ENCODE data around the gene MICALL2.

MICALL2 gene

DNA sequence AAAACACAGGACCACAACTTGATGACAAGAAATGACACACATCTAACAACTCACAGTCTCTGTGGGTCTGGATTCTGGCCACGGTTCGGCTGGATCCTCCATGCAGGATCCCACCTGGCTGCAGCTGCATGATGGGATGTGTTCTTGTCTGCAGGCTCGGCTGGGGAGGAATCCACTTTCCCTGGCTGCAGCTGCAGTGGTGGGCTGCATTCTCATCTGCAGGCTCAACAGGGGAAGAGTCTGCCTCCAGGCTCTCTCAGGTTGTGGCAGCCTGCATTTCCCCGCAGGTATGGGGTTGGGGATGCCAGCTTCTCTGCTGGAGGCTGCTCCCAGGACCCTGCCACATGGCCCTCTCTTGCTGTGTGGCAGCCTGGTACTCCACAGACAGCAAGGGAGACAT is 64.9 kb downstream of the MICALL2 start:
- no peak for DNase-seq (ENCODE audit: low read depth, low spot score)

DNA sequence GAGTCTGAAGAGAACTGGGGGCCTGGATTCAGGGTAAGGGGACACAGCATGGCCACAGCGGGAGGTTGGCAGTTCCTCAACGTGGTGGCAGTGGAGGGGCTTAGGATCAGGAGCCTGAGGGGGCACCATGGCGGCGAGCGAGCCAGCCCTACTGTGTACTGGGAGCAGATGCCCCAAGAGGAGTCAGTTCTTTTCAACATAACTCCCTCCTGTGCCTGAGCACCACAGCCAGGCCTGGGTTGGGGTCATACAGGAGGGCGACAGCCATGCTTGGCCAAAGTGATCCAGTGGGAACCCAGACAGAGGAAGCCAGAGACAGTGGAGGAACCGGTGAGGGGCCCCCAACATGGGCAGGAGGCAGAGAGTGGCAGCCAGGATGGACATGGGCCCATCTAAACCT is 65.8 kb downstream of the MICALL2 start:
- DNase-seq (ENCODE audit: low read depth, low spot score) = no peak

DNA sequence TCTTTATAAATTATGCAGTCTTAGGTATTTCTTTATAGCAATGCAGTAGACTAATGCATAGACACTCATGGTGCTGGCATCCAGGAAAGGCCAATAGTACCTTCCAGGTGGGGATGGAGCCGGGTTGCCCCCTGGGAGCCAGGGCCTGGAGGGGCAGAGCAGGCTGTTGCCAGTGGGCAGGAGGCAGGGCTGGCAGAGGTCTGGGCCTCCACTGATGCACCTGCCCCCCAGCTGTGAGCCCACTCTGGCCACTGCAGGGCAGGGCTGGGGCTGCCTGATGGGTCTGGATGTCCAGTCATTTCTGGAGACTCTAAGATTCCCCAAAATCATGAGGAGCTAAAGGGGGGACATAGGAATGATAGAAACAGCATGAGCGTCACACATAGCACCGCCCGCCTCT is 66.7 kb downstream of the MICALL2 start:
- no peak for DNase-seq (ENCODE audit: low read depth, low spot score)

DNA sequence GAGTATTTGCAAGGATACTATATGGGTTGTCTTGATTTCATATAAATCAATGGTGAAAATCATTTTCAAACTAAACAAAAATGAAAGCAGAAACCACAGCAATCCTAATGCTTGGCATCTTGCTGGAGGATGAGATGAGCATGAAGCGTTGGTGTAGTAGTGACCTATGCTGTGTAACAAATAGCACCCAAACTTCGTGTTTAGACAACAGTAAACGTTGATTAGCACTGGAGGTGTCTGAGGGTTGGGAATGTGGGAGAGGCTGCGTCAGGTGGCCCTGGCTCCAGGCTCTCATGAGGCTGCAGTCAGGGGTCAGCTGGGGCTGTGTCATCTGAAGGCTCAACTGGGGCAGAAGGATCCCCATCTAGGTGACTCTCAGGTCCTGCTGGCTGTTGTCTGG is 67.8 kb downstream of the MICALL2 start:
- DNase-seq (ENCODE audit: low read depth, low spot score) = no peak

DNA sequence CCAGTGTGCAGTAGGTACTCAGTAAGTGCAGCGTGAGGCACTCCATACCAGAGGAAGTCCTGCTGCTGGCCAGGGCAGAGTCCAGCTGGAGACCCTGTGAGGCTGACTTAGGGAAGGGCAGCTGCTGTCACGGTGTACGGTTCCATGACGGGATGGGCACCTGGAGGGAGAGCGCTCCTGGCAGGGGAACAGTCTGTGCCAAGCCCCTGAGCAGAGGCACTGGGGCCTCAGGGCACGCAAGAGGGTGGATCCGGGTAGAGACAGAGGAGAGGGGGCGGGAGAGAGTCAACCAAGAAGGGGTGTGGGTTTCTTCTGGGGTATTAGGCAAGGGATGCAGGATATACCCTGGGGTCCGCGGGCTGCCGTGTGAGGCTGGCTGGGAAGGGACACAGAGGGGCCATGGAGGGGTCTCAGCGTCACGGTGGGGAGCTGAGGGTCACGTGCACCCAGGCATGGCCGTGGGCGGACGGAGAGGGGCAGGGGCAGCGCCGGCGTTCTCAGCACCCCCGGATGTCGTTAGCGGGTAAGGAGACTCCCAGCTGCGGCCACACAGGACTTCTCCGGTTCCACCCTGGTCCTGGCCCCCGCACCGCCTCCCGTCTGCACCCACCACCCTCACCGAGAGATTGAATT is 70.5 kb downstream of the MICALL2 start:
- DNase-seq (ENCODE audit: low read depth, low spot score) = no peak

DNA sequence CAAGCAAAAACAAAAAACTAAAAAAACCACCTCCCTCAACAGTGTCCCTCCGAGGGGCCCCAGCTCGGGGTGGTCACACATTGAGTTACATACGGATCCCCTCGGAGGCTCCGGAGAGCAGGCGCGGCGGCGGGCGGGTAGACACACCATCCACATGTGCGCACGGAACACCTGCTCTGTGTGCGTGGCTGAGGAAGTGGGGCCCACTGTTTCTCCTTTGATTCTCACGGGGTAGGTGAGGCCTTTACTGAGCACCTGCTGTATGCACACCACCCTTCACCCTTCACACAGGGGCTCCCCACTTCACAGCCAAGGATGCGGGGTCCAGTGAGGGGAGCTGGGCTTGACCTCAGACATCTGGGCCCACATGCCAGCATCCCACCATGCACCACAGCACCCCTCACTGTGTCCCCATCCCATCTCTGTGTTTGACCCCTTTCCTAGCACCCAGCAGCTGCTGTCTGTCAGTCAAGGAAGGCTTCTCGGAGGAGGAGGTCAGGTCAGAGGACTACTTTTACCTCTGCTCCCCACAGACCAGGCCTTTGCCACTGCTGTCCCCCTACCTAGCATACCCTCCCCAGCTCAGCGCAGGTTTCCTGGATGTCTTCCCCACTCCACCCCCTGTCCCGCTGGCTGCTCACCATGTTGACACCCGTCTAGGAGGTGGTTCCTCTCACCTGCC is 71.1 kb downstream of the MICALL2 start:
- no peak for DNase-seq (ENCODE audit: low read depth, low spot score)

DNA sequence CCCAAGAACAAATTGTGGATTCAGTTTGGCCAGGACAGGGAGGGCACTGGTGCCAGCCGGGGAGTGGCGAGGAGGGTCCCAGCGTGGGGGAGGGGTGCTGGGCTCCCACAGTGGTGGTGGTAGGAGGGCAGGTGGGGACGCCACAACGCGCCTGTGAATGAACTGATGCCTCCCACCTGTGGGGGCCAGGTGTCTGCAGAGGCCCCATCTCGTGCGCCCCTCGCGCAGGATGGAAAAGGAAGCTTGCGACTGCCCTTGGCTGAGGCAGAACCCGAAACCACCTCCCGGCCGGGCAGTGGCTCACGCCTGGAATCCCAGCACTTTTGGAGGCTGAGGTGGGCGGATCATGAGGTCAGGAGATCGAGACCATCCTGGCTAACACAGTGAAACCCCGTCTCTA is 72.0 kb downstream of the MICALL2 start:
- DNase-seq (ENCODE audit: low read depth, low spot score) = no peak

DNA sequence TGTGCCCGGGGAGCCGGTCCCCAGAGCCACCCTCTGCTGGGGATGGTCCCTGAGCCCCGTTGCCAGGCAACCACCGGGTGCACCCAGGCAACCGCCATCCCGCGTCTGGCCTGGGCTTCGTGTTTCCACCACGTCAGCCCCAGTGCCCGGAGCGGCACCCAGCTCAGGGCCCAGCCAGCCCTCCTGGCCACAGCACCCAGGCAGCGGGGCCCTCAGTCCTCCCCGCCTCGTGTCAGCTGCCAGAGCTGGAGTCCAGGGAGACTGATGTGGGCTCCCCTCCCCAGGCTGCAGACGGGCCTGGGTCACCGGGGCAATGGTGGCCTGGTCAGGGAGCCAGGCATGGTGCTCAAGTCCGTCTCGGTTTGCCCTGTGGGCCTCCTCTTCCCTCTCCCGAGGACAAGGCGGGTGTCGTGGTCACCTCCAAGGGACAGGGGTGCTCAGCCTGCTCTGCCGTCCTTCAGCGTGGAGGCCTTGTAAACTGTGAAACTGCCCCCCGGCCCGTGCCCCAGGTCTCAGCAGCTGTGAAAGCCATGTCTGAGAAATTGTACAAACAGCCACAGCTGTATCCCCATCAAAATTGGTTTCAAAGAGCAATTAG is 72.5 kb downstream of the MICALL2 start:
- no peak for DNase-seq (ENCODE audit: low read depth, low spot score)

DNA sequence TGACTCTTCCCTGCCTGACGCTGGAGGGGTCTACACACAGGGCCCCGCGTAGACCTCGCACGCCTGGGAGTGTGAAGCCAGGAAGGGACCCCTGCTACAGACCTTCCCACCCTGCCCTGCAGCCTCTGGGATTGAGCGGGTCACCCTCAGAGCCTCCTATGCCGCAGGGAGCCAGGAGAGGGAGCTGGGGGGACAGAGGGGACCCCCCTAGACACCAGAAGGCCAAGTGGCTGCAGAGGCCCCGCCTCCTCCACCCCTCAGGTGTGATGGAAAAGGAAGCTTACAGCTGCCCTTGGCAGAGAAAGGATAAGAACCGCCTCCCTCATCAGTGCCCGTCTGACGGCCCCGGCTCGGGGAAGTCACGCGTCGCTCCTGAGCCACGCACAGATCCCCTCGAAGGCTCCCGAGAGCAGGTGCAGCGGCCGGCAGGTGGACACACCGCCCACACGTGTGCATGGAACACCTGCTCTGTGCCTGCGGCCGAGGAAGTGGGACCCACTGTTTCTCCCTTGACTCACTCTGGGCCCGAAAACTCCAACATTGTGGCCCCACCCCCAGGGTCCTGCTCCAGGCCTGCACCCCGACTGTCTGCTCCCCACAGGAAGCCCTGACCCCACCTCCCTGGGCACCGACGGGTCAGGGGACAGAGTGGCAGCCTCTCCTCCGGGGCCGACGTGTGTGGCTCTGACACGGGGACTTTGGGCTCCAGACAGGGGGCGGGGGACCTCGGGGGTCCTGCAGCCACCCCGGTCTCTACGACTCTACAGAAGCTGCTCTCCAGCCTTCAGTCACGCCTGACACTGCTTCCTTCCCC is 73.3 kb downstream of the MICALL2 start:
- no peak for DNase-seq (ENCODE audit: low read depth, low spot score)

DNA sequence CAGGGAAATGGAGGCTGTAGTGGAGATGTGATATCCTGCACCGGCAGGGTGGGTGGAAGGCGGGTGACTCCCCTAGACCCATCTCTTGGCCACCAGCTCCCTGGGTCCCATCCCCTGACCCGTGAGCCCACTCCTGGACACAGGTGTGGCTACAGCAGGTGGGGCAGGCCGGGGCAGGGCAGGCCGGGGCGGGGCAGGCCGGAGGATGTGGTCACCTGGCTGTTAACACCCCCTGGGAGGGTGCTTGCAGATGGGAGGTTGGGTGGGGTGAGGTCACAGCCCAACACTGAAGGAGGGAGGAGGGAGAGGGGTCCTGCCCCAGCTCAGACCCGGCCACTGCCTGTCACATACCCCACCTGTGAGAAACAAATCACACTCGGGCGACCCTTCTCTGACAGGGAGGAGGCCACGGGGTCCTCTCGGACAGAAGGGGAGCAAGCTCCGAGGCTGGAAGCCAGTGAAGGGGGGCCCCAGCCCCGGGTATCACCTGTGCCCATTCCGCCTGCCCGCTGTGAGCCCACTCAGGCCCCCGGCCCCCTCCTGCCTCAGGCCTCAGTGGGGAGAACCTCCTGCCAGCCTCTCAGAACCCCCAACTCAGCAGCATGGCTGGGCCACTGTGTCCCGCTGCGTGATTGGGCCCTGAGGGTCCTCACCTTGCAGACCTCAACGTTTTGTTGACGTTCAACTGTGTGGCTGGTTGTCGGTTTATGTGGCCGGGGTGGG is 74.0 kb downstream of the MICALL2 start:
- DNase-seq (ENCODE audit: low read depth, low spot score) = no peak
